GM19463 (cell line): ENCODE data around the gene ASPN.

ENCODE experiments used
- ATAC-seq: cut with Tn5 transposase; IDR thresholded peaks from one replicate; pipeline ENCODE4 v1.9.1; 2021; ENCODE audit warnings: mild to moderate bottlenecking, moderate library complexity; ENCODE audit not compliant: unreplicated experiment

ASPN gene

DNA sequence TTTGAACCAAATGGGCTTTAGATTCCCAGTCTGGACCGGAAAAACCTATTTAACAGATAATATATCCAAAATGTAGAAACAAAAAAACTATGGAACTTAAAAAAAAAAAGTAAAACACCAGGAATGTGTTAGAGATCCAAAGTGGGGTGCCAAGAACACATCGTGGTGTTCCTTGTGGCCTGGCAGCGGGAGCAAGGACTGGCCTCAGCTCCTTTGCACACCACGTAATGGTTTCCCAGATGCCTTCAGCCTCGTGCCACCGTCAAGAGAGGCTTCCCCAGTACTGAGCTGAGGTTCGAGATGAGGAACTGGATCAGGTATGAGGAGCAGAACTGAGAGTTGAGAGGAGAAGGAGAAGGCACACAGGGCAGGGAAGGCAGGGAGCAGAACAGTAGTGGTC lies 3.5 kb downstream of the ASPN start:
- ATAC-seq = no peak

DNA sequence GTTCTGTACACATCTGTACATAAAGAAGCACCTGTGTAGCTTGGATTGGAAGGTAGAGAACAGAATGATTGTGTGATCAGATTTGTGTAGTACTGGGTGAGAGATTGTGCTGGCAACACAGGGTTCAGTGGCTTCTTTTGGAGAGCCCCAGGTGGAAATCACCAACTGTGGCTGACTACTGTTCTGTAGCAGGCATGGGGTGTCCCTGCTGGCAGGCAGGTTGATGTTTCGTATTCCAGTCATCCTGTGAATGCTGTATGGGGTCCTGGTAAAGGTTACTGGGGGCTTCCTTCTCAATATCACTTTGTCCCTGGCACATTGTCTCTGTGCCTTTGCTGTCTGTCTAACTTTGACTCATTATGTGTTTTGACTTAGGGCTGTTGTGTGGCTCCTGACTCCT lies 5.3 kb downstream of the ASPN start:
- peak; percentile 85 for ATAC-seq

GRCh38 chr9:92474587-92474986 lies 7.7 kb downstream of the ASPN start:
- ATAC-seq = no peak

GRCh38 chr9:92468206-92468605 lies 14.1 kb downstream of the ASPN start:
- ATAC-seq = no peak

GRCh38 chr9:92467511-92467910 lies 14.8 kb downstream of the ASPN start:
- ATAC-seq = no peak

- no peak for ATAC-seq
Measured at GRCh38 chr9:92467041-92467440, 15.3 kb downstream of the ASPN start.

- no peak for ATAC-seq
Measured at GRCh38 chr9:92463984-92464383, 18.3 kb downstream of the ASPN start.

GRCh38 chr9:92463387-92463786 lies 18.9 kb downstream of the ASPN start:
- ATAC-seq = no peak

GRCh38 chr9:92457576-92457975 lies 24.7 kb downstream of the ASPN start:
- ATAC-seq = no peak

DNA sequence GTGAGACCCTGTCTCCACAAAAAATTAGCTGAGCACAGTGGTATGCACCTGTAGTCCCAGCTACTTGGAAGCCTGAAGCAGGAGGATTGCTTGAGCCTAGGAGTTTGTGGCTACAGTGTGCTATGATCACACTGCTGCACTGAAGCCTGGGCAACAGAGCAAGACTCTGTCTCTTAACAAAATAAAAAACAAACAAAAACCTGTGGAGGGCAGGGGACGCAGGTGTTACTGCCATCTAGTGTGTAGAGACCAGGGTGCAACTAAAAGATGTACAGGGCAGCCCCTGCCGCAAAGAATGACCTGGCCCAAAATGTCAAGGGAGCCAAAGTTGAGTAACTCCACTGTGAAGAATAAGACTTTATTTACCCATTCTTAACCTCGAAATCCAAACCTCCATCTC lies 27.1 kb downstream of the ASPN start:
- ATAC-seq = no peak

GRCh38 chr9:92446536-92446935 lies 35.8 kb downstream of the ASPN start:
- ATAC-seq = no peak

DNA sequence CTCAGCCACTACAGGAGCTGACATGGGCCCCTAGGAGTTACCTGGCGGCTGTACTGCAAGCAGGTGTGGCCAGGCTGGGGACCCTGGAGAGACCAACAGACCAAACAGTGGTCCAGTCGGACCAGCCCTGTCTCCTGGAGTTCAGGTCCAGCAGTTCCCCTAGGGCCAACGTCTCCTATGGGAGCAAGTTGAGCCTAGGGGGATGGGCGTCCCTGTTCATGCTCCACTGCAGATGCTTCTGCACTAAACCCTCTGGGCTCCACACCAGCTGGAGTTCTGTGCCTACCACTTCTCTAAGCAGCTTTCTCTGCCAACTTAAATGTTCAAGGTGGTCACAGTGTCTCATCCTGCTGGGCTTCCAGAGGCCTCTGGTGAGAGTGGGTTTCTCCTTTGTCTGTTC lies 37.5 kb downstream of the ASPN start:
- ATAC-seq = no peak

GRCh38 chr9:92440751-92441046 lies 41.6 kb downstream of the ASPN start:
- peak; percentile 57 for ATAC-seq

GRCh38 chr9:92439921-92440750 lies 42.2 kb downstream of the ASPN start:
- no peak for ATAC-seq

DNA sequence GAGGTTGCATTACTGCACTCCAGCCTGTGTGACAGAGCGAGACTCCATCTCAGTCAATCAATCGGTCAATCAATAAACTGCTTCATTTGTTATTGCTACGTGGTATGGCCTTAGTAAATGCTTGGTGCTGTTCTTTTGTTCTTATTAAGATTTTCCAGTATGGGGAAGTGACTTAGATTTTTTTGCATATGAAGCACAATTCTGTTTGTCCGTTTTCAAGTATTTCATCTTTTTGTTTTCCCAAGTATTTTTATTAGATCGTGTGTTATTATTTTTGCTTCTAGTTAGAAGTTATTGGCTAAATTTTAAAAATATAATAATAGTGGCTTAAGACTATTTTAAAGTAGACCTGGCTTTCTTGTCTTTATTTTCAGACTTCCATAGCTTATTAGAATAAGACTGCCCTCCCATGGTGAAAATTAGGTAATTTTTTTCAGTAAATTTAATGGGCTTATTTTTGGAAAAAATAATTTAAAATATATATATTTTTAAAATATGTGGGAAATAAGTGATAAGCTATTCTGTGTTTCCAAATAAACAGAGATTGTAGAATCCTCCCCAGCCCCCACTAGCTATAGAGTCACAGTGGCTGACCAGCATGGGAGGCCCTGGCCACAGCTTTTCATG lies 43.3 kb downstream of the ASPN start:
- ATAC-seq = no peak

DNA sequence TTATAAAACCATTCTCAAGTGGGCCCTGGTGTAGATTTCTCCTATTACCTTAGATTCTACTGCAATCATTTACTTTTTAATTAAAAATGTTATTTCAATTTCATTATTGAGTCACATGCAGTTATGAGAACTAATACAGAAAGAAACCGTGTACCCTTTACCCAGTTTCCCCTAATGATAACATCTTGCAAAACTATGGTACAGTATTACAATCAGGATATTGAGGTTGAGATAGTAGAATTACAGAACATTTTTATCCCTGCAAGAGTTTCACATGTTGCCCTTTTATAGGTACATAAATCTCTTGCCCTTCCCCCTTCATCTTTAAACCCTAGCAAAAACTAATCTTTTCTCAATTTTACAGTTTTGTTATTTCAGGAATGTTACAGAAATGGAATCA lies 47.0 kb downstream of the ASPN start:
- no peak for ATAC-seq

GRCh38 chr9:92432972-92433548 lies 49.2 kb downstream of the ASPN start:
- ATAC-seq = no peak

DNA sequence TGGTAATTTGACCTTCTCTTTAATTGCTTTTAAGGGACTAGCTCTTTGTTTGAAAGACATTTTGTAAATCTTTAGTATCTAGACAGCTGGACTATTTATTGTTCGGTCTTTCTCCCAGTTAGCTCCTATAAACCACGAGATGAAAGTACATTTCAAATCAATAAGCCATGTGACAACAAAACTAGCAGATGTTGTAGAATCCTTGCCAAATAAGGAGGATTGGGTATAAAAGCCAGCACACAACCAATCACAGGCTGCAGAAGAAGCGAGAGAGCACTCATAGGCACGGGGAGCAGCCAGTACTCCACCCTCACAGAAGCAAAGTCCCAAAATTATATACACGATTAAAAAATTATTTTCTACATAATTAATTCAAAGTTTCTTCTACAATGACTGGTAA lies 50.0 kb downstream of the ASPN start:
- no peak for ATAC-seq

GRCh38 chr9:92429836-92430235 lies 52.5 kb downstream of the ASPN start:
- ATAC-seq = no peak

DNA sequence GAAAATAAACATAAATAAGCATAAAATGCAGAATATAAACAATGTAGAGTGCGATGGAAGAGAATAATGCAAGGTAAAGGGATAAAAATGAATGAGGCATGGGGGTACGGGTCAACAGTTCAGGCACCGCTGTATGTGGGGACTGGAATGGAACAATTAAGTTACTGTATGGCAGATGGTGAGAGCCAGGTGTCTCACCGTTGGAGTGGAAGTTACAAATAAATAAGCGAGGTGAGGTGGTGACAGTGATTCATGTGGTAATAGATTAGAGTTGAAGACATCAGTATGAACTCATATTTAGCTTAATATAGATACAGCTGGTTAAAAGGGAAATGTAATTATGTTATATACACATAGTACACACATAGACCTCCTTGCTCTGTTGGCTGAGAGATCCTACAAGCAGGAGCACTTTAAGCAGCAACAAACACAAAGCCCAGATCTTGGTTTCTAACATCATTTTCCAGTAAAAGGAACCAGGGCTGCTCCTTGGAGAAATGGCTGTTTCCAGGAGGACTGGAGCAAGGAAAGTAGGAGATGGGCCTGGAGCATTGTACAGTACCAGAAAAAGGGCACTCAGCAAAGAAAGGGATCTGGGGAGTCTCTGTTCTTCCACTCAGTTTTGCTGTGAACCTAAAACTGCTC lies 55.7 kb downstream of the ASPN start:
- no peak for ATAC-seq

GRCh38 chr9:92425474-92425873 lies 56.8 kb downstream of the ASPN start:
- ATAC-seq = no peak

DNA sequence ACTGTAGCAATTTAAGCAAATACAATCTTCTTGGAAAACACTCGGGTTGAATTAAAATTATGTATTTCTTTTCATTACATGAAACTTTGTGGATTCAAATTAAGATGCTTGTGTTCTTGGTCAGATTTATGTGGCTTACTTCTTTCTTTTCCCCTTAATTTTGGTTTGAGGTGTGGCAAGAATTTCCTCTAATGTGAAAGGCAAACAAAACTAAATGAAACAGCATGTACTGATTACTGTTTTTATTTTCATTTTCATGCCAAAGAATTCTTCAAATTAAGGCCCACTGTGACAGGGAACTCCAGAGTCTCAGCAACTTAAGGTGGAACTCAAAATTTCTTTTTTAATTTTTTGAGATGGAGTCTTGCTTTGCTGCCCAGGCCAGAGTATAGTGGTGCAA lies 58.0 kb downstream of the ASPN start, which contains the start of gene OMD:
Gene OMD (minus strand): TSS at position 132 of the 400 bp plus-strand sequence. CDS start 6,913 bp downstream, outside the sequence.
- ATAC-seq = no peak
